Naive thymus-derived CD4-positive, alpha-beta T cell (primary cell): ENCODE data around the gene KCNIP1. TPM values are rescaled to one million over a fixed set of nuclear protein-coding genes. Genes with fewer than 3 reads are reported as not detected.

ENCODE experiments used
- ATAC-seq: fragments of 150-1000 bp; cut with Tn5 transposase; 2 replicates; pipeline ENCODE4 v1.10.0; 2021; ENCODE audit warnings: mild to moderate bottlenecking, moderate library complexity
- CTCF ChIA-PET: fragments of 350-600 bp; sonication (Branson Sonifier 250); formaldehyde crosslinking; loops from one replicate; lab custom pipeline; 2021; ENCODE audit warnings: antibody characterized with exemption; lab: Charles Lee
- POLR2A ChIA-PET: fragments of 350-600 bp; sonication (Branson Sonifier 250); formaldehyde crosslinking; loops from one replicate; lab custom pipeline; 2021; ENCODE audit warnings: antibody characterized with exemption, inconsistent platforms; lab: Charles Lee
- DNase-seq, 9 donors: peaks; one replicate each; pipeline versions ENCODE4 v3.0.0 to v3.0.0-alpha.2; 2020 to 2022; ENCODE audit warnings: mixed read lengths in 1 of 9
- H3K27ac ChIP-seq: one replicate; pipeline ENCODE4 v1.7.0; 2013; ENCODE audit warnings: mild to moderate bottlenecking, low read depth, low read length, moderate library complexity
- H3K27me3 ChIP-seq, 2 donors: one replicate each; pipeline ENCODE4 v1.7.0; 2013; ENCODE audit warnings: low read length in 2 of 2, mild to moderate bottlenecking in 2 of 2, moderate library complexity in 2 of 2; ENCODE audit not compliant: control insufficient read depth in 2 of 2, insufficient read depth in 2 of 2
- H3K36me3 ChIP-seq, 3 experiments: 1 replicate in 2 of 3; 2 replicates in 1 of 3; pipeline ENCODE4 v1.7.0; 2013; ENCODE audit warnings: low read length in 3 of 3, mild to moderate bottlenecking in 3 of 3, moderate library complexity in 1 of 3; ENCODE audit not compliant: insufficient read depth in 3 of 3, control insufficient read depth in 2 of 3
- H3K4me1 ChIP-seq, 2 donors: one replicate each; pipeline ENCODE4 v1.7.0; 2013; ENCODE audit warnings: low read length in 2 of 2, mild to moderate bottlenecking in 2 of 2, moderate library complexity in 1 of 2; ENCODE audit not compliant: control insufficient read depth in 2 of 2, insufficient read depth in 2 of 2
- H3K4me3 ChIP-seq: 2 replicates; pipeline ENCODE4 v1.7.0; 2013; ENCODE audit warnings: mild to moderate bottlenecking, low read length
- H3K9me3 ChIP-seq, 3 experiments: 1 replicate in 2 of 3; 2 replicates in 1 of 3; pipeline ENCODE4 v1.7.0; 2013; ENCODE audit warnings: low read length in 3 of 3; ENCODE audit not compliant: control insufficient read depth in 2 of 3
- H3K27ac Mint-ChIP-seq, 9 donors: one replicate each; pipeline ENCODE4 v1.8.0; 2020 to 2022; ENCODE audit warnings: mixed read lengths in 9 of 9, mild to moderate bottlenecking in 8 of 9, moderate library complexity in 5 of 9, inconsistent platforms in 2 of 9
- H3K27me3 Mint-ChIP-seq, 5 donors: one replicate each; pipeline ENCODE4 v1.8.0; 2021 to 2022; ENCODE audit warnings: mixed read lengths in 5 of 5, mild to moderate bottlenecking in 1 of 5
- H3K36me3 Mint-ChIP-seq, 5 donors: one replicate each; pipeline ENCODE4 v1.8.0; 2020 to 2022; ENCODE audit warnings: mixed read lengths in 5 of 5, mild to moderate bottlenecking in 3 of 5, inconsistent platforms in 1 of 5
- H3K4me1 Mint-ChIP-seq, 7 donors: one replicate each; pipeline ENCODE4 v1.8.0; 2020 to 2022; ENCODE audit warnings: mixed read lengths in 7 of 7, mild to moderate bottlenecking in 3 of 7, inconsistent platforms in 1 of 7
- H3K4me3 Mint-ChIP-seq, 10 donors: one replicate each; pipeline ENCODE4 v1.8.0; 2020 to 2022; ENCODE audit warnings: mild to moderate bottlenecking in 10 of 10, mixed read lengths in 10 of 10, moderate library complexity in 6 of 10, inconsistent platforms in 2 of 10
- H3K9me3 Mint-ChIP-seq, 11 donors: one replicate each; pipeline ENCODE4 v1.8.0; 2020 to 2022; ENCODE audit warnings: mixed read lengths in 11 of 11, mild to moderate bottlenecking in 4 of 11, inconsistent platforms in 1 of 11, moderate library complexity in 1 of 11
- intact Hi-C, 2 donors: fragments of 100-400 bp; cut with micrococcal nuclease; formaldehyde crosslinking; loops; one replicate each; pipeline ENCODE4 v1.15.1; 2023
- polyA plus RNA-seq, 2 donors: library from polyadenylated mRNA; unstranded; fragments of 300-500 nt; fragmentation: Illumina TruSeq; gene quantifications; one replicate each; pipeline ENCODE4 v1.2.3, GENCODE V29; 2021
- total RNA-seq, 6 experiments: library from RNA in 5 of 6; stranded (reverse) in 5 of 6; gene quantifications; 1 replicate in 5 of 6; 2 replicates in 1 of 6; pipeline ENCODE4 v1.2.3 and lab custom pipeline; 2021 to 2026

Gene KCNIP1
- total and polyA plus RNA-seq, 7 experiments from 2014 or later = not detected

GRCh38 chr5:170510559-170510958 is 6.7 kb downstream of the KCNIP1 start:
- no peak overlapping the region for H3K27ac ChIP-seq
- ChIA-PET CTCF (no interaction called here), POLR2A (no interaction called here)
- Mint-ChIP-seq H3K4me3 (no peak overlapping the region), H3K27me3 (peaks cover 2 to 14% (median 12%) of the 10 kb centered on the region in 5 donors), H3K4me1 (no peaks in the 10 kb centered on the region), H3K27ac (no peak overlapping the region), H3K36me3 (no peaks in the 10 kb centered on the region), H3K9me3 (peaks cover 0 to 1% (median 0%) of the 10 kb centered on the region in 11 donors)
- intact Hi-C loops = no loop called here
- H3K9me3 ChIP-seq = no peaks in the 10 kb centered on the region
- H3K27me3 ChIP-seq = no peaks in the 10 kb centered on the region
- ATAC-seq = no peak
- H3K4me3 ChIP-seq = no peak overlapping the region
- DNase-seq = no peak
- H3K4me1 ChIP-seq = no peaks in the 10 kb centered on the region
- H3K36me3 ChIP-seq = no peaks in the 10 kb centered on the region

- ATAC-seq = no peak
- no peaks in the 10 kb centered on the region for H3K36me3 Mint-ChIP-seq
- CTCF ChIA-PET = no interaction called here
These were observed 7.9 kb downstream of the KCNIP1 start for GRCh38 chr5:170511551-170512258.

GRCh38 chr5:170513856-170514525 is 10.2 kb downstream of the KCNIP1 start:
- H3K9me3 Mint-ChIP-seq = no peaks in the 10 kb centered on the region
- no peak overlapping the region for H3K27ac ChIP-seq
- ATAC-seq (no peak), DNase-seq (no peak)
- no peaks in the 10 kb centered on the region for H3K4me1 ChIP-seq
- H3K36me3 Mint-ChIP-seq = no peaks in the 10 kb centered on the region
- no peak overlapping the region for H3K4me3 ChIP-seq
- no peaks in the 10 kb centered on the region for H3K27me3 ChIP-seq
- H3K27ac Mint-ChIP-seq = no peak overlapping the region
- no peaks in the 10 kb centered on the region for H3K4me1 Mint-ChIP-seq
- no peak overlapping the region for H3K4me3 Mint-ChIP-seq
- POLR2A ChIA-PET = no interaction called here
- peaks cover 0 to 5% (median 0%) of the 10 kb centered on the region in 5 donors for H3K27me3 Mint-ChIP-seq
- intact Hi-C loops = no loop called here
- H3K9me3 ChIP-seq = no peaks in the 10 kb centered on the region
- CTCF ChIA-PET = no interaction called here
- H3K36me3 ChIP-seq = no peaks in the 10 kb centered on the region

More at GRCh38 chr5:170511551-170512258, 7.9 kb downstream of the KCNIP1 start:
- Histone ChIP-seq H3K4me1 (no peaks in the 10 kb centered on the region), H3K9me3 (no peaks in the 10 kb centered on the region), H3K36me3 (no peaks in the 10 kb centered on the region), H3K27ac (no peak overlapping the region), H3K4me3 (no peak overlapping the region), H3K27me3 (no peaks in the 10 kb centered on the region)
- peaks cover 0 to 10% (median 5%) of the 10 kb centered on the region in 5 donors for H3K27me3 Mint-ChIP-seq
- peaks cover 0 to 1% (median 0%) of the 10 kb centered on the region in 11 donors for H3K9me3 Mint-ChIP-seq
- no peak overlapping the region for H3K27ac Mint-ChIP-seq
- peak overlapping the region in 1 of 10 donors; percentile 38 for H3K4me3 Mint-ChIP-seq
- DNase-seq = no peak
- no peaks in the 10 kb centered on the region for H3K4me1 Mint-ChIP-seq
- intact Hi-C loops = no loop called here
- POLR2A ChIA-PET = no interaction called here

- DNase-seq = no peak
- POLR2A ChIA-PET = no interaction called here
- Histone ChIP-seq H3K4me3 (no peak overlapping the region), H3K4me1 (no peaks in the 10 kb centered on the region), H3K9me3 (no peaks in the 10 kb centered on the region), H3K27me3 (no peaks in the 10 kb centered on the region), H3K27ac (no peak overlapping the region), H3K36me3 (no peaks in the 10 kb centered on the region)
- intact Hi-C loops = no loop called here
- Mint-ChIP-seq H3K27me3 (peaks cover 0 to 7% (median 0%) of the 10 kb centered on the region in 5 donors), H3K27ac (no peak overlapping the region), H3K36me3 (no peaks in the 10 kb centered on the region), H3K9me3 (peaks cover 0 to 5% (median 0%) of the 10 kb centered on the region in 11 donors), H3K4me3 (no peak overlapping the region), H3K4me1 (no peaks in the 10 kb centered on the region)
- CTCF ChIA-PET = no interaction called here
- no peak for ATAC-seq
These were observed 13.6 kb downstream of the KCNIP1 start for GRCh38 chr5:170517411-170517810.

- Histone ChIP-seq H3K4me1 (no peaks in the 10 kb centered on the region), H3K4me3 (no peak overlapping the region), H3K27me3 (no peaks in the 10 kb centered on the region), H3K27ac (no peak overlapping the region), H3K36me3 (no peaks in the 10 kb centered on the region), H3K9me3 (no peaks in the 10 kb centered on the region)
- ATAC-seq (no peak), DNase-seq (no peak)
- Mint-ChIP-seq H3K27ac (no peak overlapping the region), H3K36me3 (no peaks in the 10 kb centered on the region), H3K27me3 (peaks cover 0 to 7% (median 0%) of the 10 kb centered on the region in 5 donors), H3K4me3 (no peak overlapping the region), H3K9me3 (peaks cover 0 to 5% (median 0%) of the 10 kb centered on the region in 11 donors), H3K4me1 (no peaks in the 10 kb centered on the region)
- ChIA-PET POLR2A (no interaction called here), CTCF (no interaction called here)
- intact Hi-C loops = no loop called here
These were observed 14.5 kb downstream of the KCNIP1 start for GRCh38 chr5:170518277-170518676.

- Histone ChIP-seq H3K9me3 (no peaks in the 10 kb centered on the region), H3K4me3 (no peak overlapping the region), H3K4me1 (no peaks in the 10 kb centered on the region), H3K27me3 (no peaks in the 10 kb centered on the region), H3K27ac (no peak overlapping the region), H3K36me3 (no peaks in the 10 kb centered on the region)
- ATAC-seq (no peak), DNase-seq (no peak)
- peaks cover 0 to 5% (median 0%) of the 10 kb centered on the region in 11 donors for H3K9me3 Mint-ChIP-seq
- ChIA-PET CTCF (no interaction called here), POLR2A (no interaction called here)
- peaks cover 0 to 16% (median 0%) of the 10 kb centered on the region in 5 donors for H3K27me3 Mint-ChIP-seq
- no peaks in the 10 kb centered on the region for H3K36me3 Mint-ChIP-seq
- H3K4me3 Mint-ChIP-seq = no peak overlapping the region
- no peak overlapping the region for H3K27ac Mint-ChIP-seq
- H3K4me1 Mint-ChIP-seq = no peaks in the 10 kb centered on the region
- intact Hi-C loops = no loop called here
These were observed 15.7 kb downstream of the KCNIP1 start for GRCh38 chr5:170519549-170519948.
